A673 (cell line): ENCODE data around the gene ZNF385C. TPM values are rescaled to one million over a fixed set of nuclear protein-coding genes. Genes with fewer than 3 reads are reported as not detected.

Source experiments
- BruUV-seq: library from RNA; stranded (reverse); fragments of 400-500 nt; replicated peaks from 2 replicates; lab custom pipeline; 2021; lab: Mats Ljungman, UMichigan
- CTCF ChIA-PET: fragments of 300-600 bp; sonication (Branson Sonifier 250); formaldehyde crosslinking; loops from one replicate; lab custom pipeline; 2022; ENCODE audit warnings: antibody characterized with exemption; lab: Charles Lee
- POLR2A ChIA-PET: fragments of 300-600 bp; sonication (Branson Sonifier 250); formaldehyde crosslinking; loops from one replicate; lab custom pipeline; 2022; ENCODE audit warnings: antibody characterized with exemption; ENCODE audit not compliant: low non-redundant PET; lab: Charles Lee
- DNase-seq: peaks from one replicate; pipeline ENCODE4 v3.0.0-alpha.2; 2015; ENCODE audit warnings: low spot score
- H3K27ac ChIP-seq: fragments of 200-600 bp; sonication (generic); 2 replicates; pipeline ENCODE4 v1.5.1; 2016; ENCODE audit warnings: mixed run types, low read depth, mild to moderate bottlenecking, mixed read lengths, antibody characterized with exemption, low read length; ENCODE audit not compliant: poor library complexity, severe bottlenecking
- H3K27me3 ChIP-seq: fragments of 200-600 bp; sonication (generic); replicated peaks from 2 replicates; pipeline ENCODE4 v1.6.1; 2017; ENCODE audit warnings: mixed run types, low read depth, mild to moderate bottlenecking, mixed read lengths, antibody characterized with exemption, low read length; ENCODE audit not compliant: insufficient read depth, poor library complexity
- H3K36me3 ChIP-seq: fragments of 200-600 bp; sonication (generic); 2 replicates; pipeline ENCODE4 v1.6.1; 2016; ENCODE audit warnings: mixed run types, mild to moderate bottlenecking, mixed read lengths, antibody characterized with exemption, low read length; ENCODE audit not compliant: insufficient read depth, poor library complexity, severe bottlenecking
- H3K4me1 ChIP-seq: fragments of 200-600 bp; sonication (generic); 2 replicates; pipeline ENCODE4 v1.6.1; 2017; ENCODE audit warnings: mixed run types, mild to moderate bottlenecking, mixed read lengths, antibody characterized with exemption, low read length; ENCODE audit not compliant: insufficient read depth, poor library complexity, severe bottlenecking
- H3K4me3 ChIP-seq: fragments of 200-600 bp; sonication (generic); 2 replicates; pipeline ENCODE4 v1.5.1; 2016; ENCODE audit warnings: low read depth, mixed run types, mild to moderate bottlenecking, mixed read lengths, low read length; ENCODE audit not compliant: poor library complexity, severe bottlenecking
- H3K9me3 ChIP-seq: fragments of 200-600 bp; sonication (generic); 2 replicates; pipeline ENCODE4 v1.6.1; 2016; ENCODE audit warnings: mixed run types, low read depth, mild to moderate bottlenecking, mixed read lengths, antibody characterized with exemption, low read length; ENCODE audit not compliant: poor library complexity, severe bottlenecking
- CTCF ChIP-seq: fragments of 300-800, 200-600 bp; sonication (generic); conservative IDR thresholded peaks from 2 replicates; pipeline ENCODE4 v1.5.1; 2017; ENCODE audit warnings: low read depth, mild to moderate bottlenecking, antibody characterized with exemption, low read length, moderate library complexity, mixed read lengths
- EZH2 ChIP-seq: fragments of 200-600 bp; sonication (generic); IDR thresholded peaks from 2 replicates; pipeline ENCODE4 v1.6.1; 2017; ENCODE audit warnings: borderline replicate concordance, low read depth, mild to moderate bottlenecking, mixed read lengths, antibody characterized with exemption, low read length; ENCODE audit not compliant: poor library complexity, severe bottlenecking
- intact Hi-C: fragments of 100-400 bp; cut with micrococcal nuclease; formaldehyde crosslinking; loops from one replicate; pipeline ENCODE4 v1.10.0; 2022; ENCODE audit not compliant: unreplicated experiment
- total RNA-seq: library from RNA; stranded (reverse); gene quantifications from 2 replicates; pipeline ENCODE4 v1.2.3, GENCODE V29; 2021

The ZNF385C gene
- total RNA-seq, 1 experiment from 2014 or later: 0.17 TPM

GRCh38 chr17:42138749-42139492 is 40.6 kb upstream of the ZNF385C start:
- no peaks in the 10 kb centered on the region for H3K36me3 ChIP-seq
- DNase-seq: no peak
- ChIA-PET CTCF (no interaction called here), POLR2A (no interaction called here)
- no peak overlapping the region for H3K27ac ChIP-seq
- H3K27me3 ChIP-seq: no peaks in the 10 kb centered on the region
- no peak overlapping the region for H3K4me3 ChIP-seq
- no peaks in the 10 kb centered on the region for H3K4me1 ChIP-seq
- intact Hi-C loops: no loop called here
- TF ChIP-seq EZH2 (no peak), CTCF (no peak)
- no TSS peak for BruUV-seq
- no peaks in the 10 kb centered on the region for H3K9me3 ChIP-seq

GRCh38 chr17:42136654-42137051 is 38.4 kb upstream of the ZNF385C start:
- H3K27ac ChIP-seq: no peak overlapping the region
- no peak for TF ChIP-seq EZH2
- TF ChIP-seq CTCF: no peak
- no peaks in the 10 kb centered on the region for H3K27me3 ChIP-seq
- intact Hi-C loops: no loop called here
- no peaks in the 10 kb centered on the region for H3K4me1 ChIP-seq
- DNase-seq: no peak
- H3K36me3 ChIP-seq: no peaks in the 10 kb centered on the region
- CTCF ChIA-PET: no interaction called here
- no TSS peak for BruUV-seq
- no peak overlapping the region for H3K4me3 ChIP-seq
- POLR2A ChIA-PET: no interaction called here
- H3K9me3 ChIP-seq: no peaks in the 10 kb centered on the region

GRCh38 chr17:42135664-42136653 is 37.7 kb upstream of the ZNF385C start:
- no peaks in the 10 kb centered on the region for H3K27me3 ChIP-seq
- intact Hi-C loops: no loop called here
- H3K27ac ChIP-seq: no peak overlapping the region
- CTCF ChIA-PET: no interaction called here
- H3K36me3 ChIP-seq: no peaks in the 10 kb centered on the region
- BruUV-seq: no TSS peak
- no peaks in the 10 kb centered on the region for H3K4me1 ChIP-seq
- POLR2A ChIA-PET: no interaction called here
- no peak overlapping the region for H3K4me3 ChIP-seq
- no peaks in the 10 kb centered on the region for H3K9me3 ChIP-seq
- peak; percentile 9 for DNase-seq
- TF ChIP-seq EZH2 (no peak), CTCF (no peak)
